NT2/D1 (cell line): Measurements from ENCODE around the gene ABCB8.

ENCODE experiments used
- DNase-seq: peaks from one replicate; pipeline ENCODE4 v3.0.0-alpha.2; 2011; ENCODE audit warnings: low read depth, low spot score
- H3K27me3 ChIP-seq: 2 replicates; pipeline ENCODE4 v1.6.0; 2011; ENCODE audit warnings: mild to moderate bottlenecking; ENCODE audit not compliant: insufficient read length, insufficient read depth
- H3K36me3 ChIP-seq: 2 replicates; pipeline ENCODE4 v1.6.1; 2011; ENCODE audit warnings: mild to moderate bottlenecking, low read length, mixed read lengths; ENCODE audit not compliant: insufficient read depth, insufficient read length
- H3K4me1 ChIP-seq: 2 replicates; pipeline ENCODE4 v1.5.1; 2011; ENCODE audit not compliant: insufficient read depth, insufficient read length
- H3K4me3 ChIP-seq: 2 replicates; pipeline ENCODE4 v1.5.1; 2011; ENCODE audit warnings: low read depth; ENCODE audit not compliant: insufficient read length
- H3K9ac ChIP-seq: 2 replicates; pipeline ENCODE4 v1.6.0; 2011; ENCODE audit warnings: low read depth; ENCODE audit not compliant: insufficient read length
- H3K9me3 ChIP-seq: 2 replicates; pipeline ENCODE4 v1.5.1; 2011; ENCODE audit warnings: mild to moderate bottlenecking, low read length; ENCODE audit not compliant: insufficient read depth
- SUZ12 ChIP-seq: IDR thresholded peaks from 2 replicates; pipeline ENCODE4 v1.6.1; 2011; ENCODE audit not compliant: insufficient read length, insufficient read depth; ENCODE audit errors: extremely low read depth
- YY1 ChIP-seq: IDR thresholded peaks from 2 replicates; pipeline ENCODE4 v1.6.1; 2011; ENCODE audit not compliant: insufficient read length, insufficient read depth
- ZNF274 ChIP-seq: IDR thresholded peaks from 2 replicates; pipeline ENCODE4 v1.6.1; 2011; ENCODE audit warnings: mild to moderate bottlenecking, low read depth, low read length

ABCB8 gene

GRCh38 chr7:150986556-150986955 is 41.7 kb upstream of the ABCB8 start:
- Histone ChIP-seq H3K36me3 (no peaks in the 10 kb centered on the region), H3K9me3 (peaks cover 20% of the 10 kb centered on the region; the same call in 1 of the 2 replicates), H3K27me3 (peaks cover 26% of the 10 kb centered on the region), H3K4me3 (no peak overlapping the region), H3K9ac (no peak overlapping the region), H3K4me1 (peaks cover 4% of the 10 kb centered on the region)
- no peak for DNase-seq
- no peak for TF ChIP-seq YY1
- no peak for TF ChIP-seq ZNF274
- no peak for TF ChIP-seq SUZ12

- DNase-seq: no peak
- Histone ChIP-seq H3K27me3 (peaks cover 10% of the 10 kb centered on the region), H3K36me3 (no peaks in the 10 kb centered on the region), H3K4me1 (peaks cover 7% of the 10 kb centered on the region), H3K9me3 (peaks cover 21% of the 10 kb centered on the region; the same call in 1 of the 2 replicates), H3K4me3 (no peak overlapping the region), H3K9ac (peak overlapping the region; percentile 28)
- TF ChIP-seq YY1 (no peak), ZNF274 (no peak), SUZ12 (no peak)
Measured at GRCh38 chr7:150988230-150989226, 39.7 kb upstream of the ABCB8 start.

GRCh38 chr7:150989456-150989855 is 38.8 kb upstream of the ABCB8 start:
- no peak for TF ChIP-seq ZNF274
- TF ChIP-seq YY1: no peak
- TF ChIP-seq SUZ12: no peak
- DNase-seq: no peak
- H3K9me3 ChIP-seq: peaks cover 21% of the 10 kb centered on the region; the same call in 1 of the 2 replicates
- H3K27me3 ChIP-seq: peaks cover 6% of the 10 kb centered on the region
- no peak overlapping the region for H3K9ac ChIP-seq
- H3K4me1 ChIP-seq: peaks cover 9% of the 10 kb centered on the region
- no peaks in the 10 kb centered on the region for H3K36me3 ChIP-seq
- H3K4me3 ChIP-seq: no peak overlapping the region

GRCh38 chr7:150990416-150991186 is 37.6 kb upstream of the ABCB8 start, which contains the start of gene NOS3:
NOS3 (plus strand) TSS chr7:150991017; CDS start chr7:150993804, 2,787 bp downstream.
- Histone ChIP-seq H3K4me1 (peaks cover 9% of the 10 kb centered on the region), H3K36me3 (no peaks in the 10 kb centered on the region), H3K9ac (no peak within 1 kb of the TSS), H3K27me3 (no peaks in the 10 kb centered on the region), H3K4me3 (no peak within 1 kb of the TSS), H3K9me3 (peaks cover 21% of the 10 kb centered on the region; the same call in 1 of the 2 replicates)
- TF ChIP-seq SUZ12 (no peak), YY1 (no peak), ZNF274 (no peak)
- no peak for DNase-seq

- Histone ChIP-seq H3K4me1 (peaks cover 5% of the 10 kb centered on the region), H3K27me3 (no peaks in the 10 kb centered on the region), H3K9ac (no peak overlapping the region), H3K9me3 (peaks cover 21% of the 10 kb centered on the region; the same call in 1 of the 2 replicates), H3K36me3 (no peaks in the 10 kb centered on the region), H3K4me3 (no peak overlapping the region)
- DNase-seq: no peak
- TF ChIP-seq SUZ12 (no peak), YY1 (no peak), ZNF274 (no peak)
Measured at GRCh38 chr7:150992051-150992640, 36.1 kb upstream of the ABCB8 start.

GRCh38 chr7:150992833-150993302 is 35.4 kb upstream of the ABCB8 start:
- H3K27me3 ChIP-seq: no peaks in the 10 kb centered on the region
- H3K36me3 ChIP-seq: no peaks in the 10 kb centered on the region
- peaks cover 5% of the 10 kb centered on the region for H3K4me1 ChIP-seq
- TF ChIP-seq ZNF274 (no peak), SUZ12 (no peak), YY1 (no peak)
- DNase-seq: no peak
- peaks cover 21% of the 10 kb centered on the region; the same call in 1 of the 2 replicates for H3K9me3 ChIP-seq
- H3K9ac ChIP-seq: no peak overlapping the region
- H3K4me3 ChIP-seq: no peak overlapping the region
